ENCODE results near the gene CYBC1. TPM values are rescaled to one million over a fixed set of nuclear protein-coding genes. Genes with fewer than 3 reads are reported as not detected.

Gene CYBC1
- total RNA-seq, 1 donor from 2014 or later, result 253 TPM

GRCh38 chr17:82489851-82490511 is 39.4 kb upstream of the CYBC1 start:
- Mint-ChIP-seq H3K27ac (no peak overlapping the region), H3K36me3 (ENCODE audit: low read depth) (peaks cover 39% of the 10 kb centered on the region), H3K4me1 (ENCODE audit: low read depth) (peaks cover 29% of the 10 kb centered on the region), H3K27me3 (ENCODE audit: insufficient read depth) (no peaks in the 10 kb centered on the region), H3K9me3 (no peaks in the 10 kb centered on the region), H3K4me3 (no peak overlapping the region)
- intact Hi-C loops (cut with micrococcal nuclease), result no loop called here
- DNase-seq (ENCODE audit: low spot score), result no peak

- no peak for DNase-seq (ENCODE audit: low spot score)
- Mint-ChIP-seq H3K27me3 (ENCODE audit: insufficient read depth) (no peaks in the 10 kb centered on the region), H3K36me3 (ENCODE audit: low read depth) (peaks cover 44% of the 10 kb centered on the region), H3K4me1 (ENCODE audit: low read depth) (peaks cover 26% of the 10 kb centered on the region), H3K4me3 (no peak overlapping the region), H3K9me3 (no peaks in the 10 kb centered on the region), H3K27ac (no peak overlapping the region)
- intact Hi-C loops (cut with micrococcal nuclease), result no loop called here
These were observed 38.6 kb upstream of the CYBC1 start for GRCh38 chr17:82489117-82489516.

- no peaks in the 10 kb centered on the region for H3K27me3 Mint-ChIP-seq (ENCODE audit: insufficient read depth)
- peaks cover 48% of the 10 kb centered on the region for H3K36me3 Mint-ChIP-seq (ENCODE audit: low read depth)
- peaks cover 21% of the 10 kb centered on the region for H3K4me1 Mint-ChIP-seq (ENCODE audit: low read depth)
- DNase-seq (ENCODE audit: low spot score), result no peak
- no peaks in the 10 kb centered on the region for H3K9me3 Mint-ChIP-seq
- intact Hi-C loops (cut with micrococcal nuclease), result no loop called here
- no peak overlapping the region for H3K27ac Mint-ChIP-seq
- no peak overlapping the region for H3K4me3 Mint-ChIP-seq
These were observed 37.4 kb upstream of the CYBC1 start for GRCh38 chr17:82487910-82488309.

GRCh38 chr17:82486231-82487094 is 35.9 kb upstream of the CYBC1 start:
- Mint-ChIP-seq H3K4me3 (no peak overlapping the region), H3K27me3 (ENCODE audit: insufficient read depth) (no peaks in the 10 kb centered on the region), H3K9me3 (no peaks in the 10 kb centered on the region), H3K4me1 (ENCODE audit: low read depth) (peaks cover 21% of the 10 kb centered on the region), H3K36me3 (ENCODE audit: low read depth) (peaks cover 57% of the 10 kb centered on the region), H3K27ac (peak overlapping the region; percentile 18)
- intact Hi-C loops (cut with micrococcal nuclease), result no loop called here
- no peak for DNase-seq (ENCODE audit: low spot score)

- Mint-ChIP-seq H3K36me3 (ENCODE audit: low read depth) (peaks cover 57% of the 10 kb centered on the region), H3K4me1 (ENCODE audit: low read depth) (peaks cover 31% of the 10 kb centered on the region), H3K9me3 (no peaks in the 10 kb centered on the region), H3K4me3 (no peak overlapping the region), H3K27ac (no peak overlapping the region), H3K27me3 (ENCODE audit: insufficient read depth) (no peaks in the 10 kb centered on the region)
- DNase-seq (ENCODE audit: low spot score), result no peak
- intact Hi-C loops (cut with micrococcal nuclease), result no loop called here
These were observed 33.3 kb upstream of the CYBC1 start for GRCh38 chr17:82483836-82484235.

GRCh38 chr17:82483204-82483660 is 32.7 kb upstream of the CYBC1 start:
- H3K36me3 Mint-ChIP-seq (ENCODE audit: low read depth), result peaks cover 55% of the 10 kb centered on the region
- H3K27me3 Mint-ChIP-seq (ENCODE audit: insufficient read depth), result no peaks in the 10 kb centered on the region

GRCh38 chr17:82480318-82480717 is 29.8 kb upstream of the CYBC1 start:
- H3K4me3 Mint-ChIP-seq, result no peak overlapping the region
- no peak for DNase-seq (ENCODE audit: low spot score)
- H3K4me1 Mint-ChIP-seq (ENCODE audit: low read depth), result peaks cover 29% of the 10 kb centered on the region
- intact Hi-C loops (cut with micrococcal nuclease), result loop anchor here (2.0 kb wide), 1 partner anchor 70 kb away; no protein-coding TSS in a partner anchor
- no peaks in the 10 kb centered on the region for H3K9me3 Mint-ChIP-seq
- peaks cover 45% of the 10 kb centered on the region for H3K36me3 Mint-ChIP-seq (ENCODE audit: low read depth)
- no peak overlapping the region for H3K27ac Mint-ChIP-seq
- H3K27me3 Mint-ChIP-seq (ENCODE audit: insufficient read depth), result no peaks in the 10 kb centered on the region

More at GRCh38 chr17:82483204-82483660, 32.7 kb upstream of the CYBC1 start:
- DNase-seq (ENCODE audit: low spot score), result no peak
- no peak overlapping the region for H3K27ac Mint-ChIP-seq
- H3K4me3 Mint-ChIP-seq, result no peak overlapping the region
- intact Hi-C loops (cut with micrococcal nuclease), result no loop called here
- H3K9me3 Mint-ChIP-seq, result no peaks in the 10 kb centered on the region
- peaks cover 34% of the 10 kb centered on the region for H3K4me1 Mint-ChIP-seq (ENCODE audit: low read depth)

GRCh38 chr17:82479602-82480001 is 29.1 kb upstream of the CYBC1 start:
- Mint-ChIP-seq H3K4me1 (ENCODE audit: low read depth) (peaks cover 22% of the 10 kb centered on the region), H3K36me3 (ENCODE audit: low read depth) (peaks cover 42% of the 10 kb centered on the region), H3K27me3 (ENCODE audit: insufficient read depth) (no peaks in the 10 kb centered on the region), H3K27ac (no peak overlapping the region), H3K4me3 (no peak overlapping the region), H3K9me3 (no peaks in the 10 kb centered on the region)
- no peak for DNase-seq (ENCODE audit: low spot score)
- intact Hi-C loops (cut with micrococcal nuclease), result loop anchor here (2.0 kb wide), 1 partner anchor 71 kb away; no protein-coding TSS in a partner anchor

- DNase-seq (ENCODE audit: low spot score), result no peak
- H3K4me3 Mint-ChIP-seq, result no peak overlapping the region
- H3K36me3 Mint-ChIP-seq (ENCODE audit: low read depth), result peaks cover 40% of the 10 kb centered on the region
- H3K27ac Mint-ChIP-seq, result peak overlapping the region; percentile 62
- no peaks in the 10 kb centered on the region for H3K9me3 Mint-ChIP-seq
- intact Hi-C loops (cut with micrococcal nuclease), result no loop called here
- no peaks in the 10 kb centered on the region for H3K27me3 Mint-ChIP-seq (ENCODE audit: insufficient read depth)
- peaks cover 21% of the 10 kb centered on the region for H3K4me1 Mint-ChIP-seq (ENCODE audit: low read depth)
These were observed 27.4 kb upstream of the CYBC1 start for GRCh38 chr17:82477934-82478333.

GRCh38 chr17:82475458-82475857 is 24.9 kb upstream of the CYBC1 start:
- no peak for DNase-seq (ENCODE audit: low spot score)
- intact Hi-C loops (cut with micrococcal nuclease), result no loop called here
- Mint-ChIP-seq H3K9me3 (no peaks in the 10 kb centered on the region), H3K4me1 (ENCODE audit: low read depth) (peaks cover 21% of the 10 kb centered on the region), H3K27me3 (ENCODE audit: insufficient read depth) (no peaks in the 10 kb centered on the region), H3K36me3 (ENCODE audit: low read depth) (peaks cover 37% of the 10 kb centered on the region), H3K4me3 (no peak overlapping the region), H3K27ac (no peak overlapping the region)

GRCh38 chr17:82474223-82475010 is 23.9 kb upstream of the CYBC1 start:
- DNase-seq (ENCODE audit: low spot score), result no peak
- H3K4me3 Mint-ChIP-seq, result no peak overlapping the region
- peaks cover 38% of the 10 kb centered on the region for H3K36me3 Mint-ChIP-seq (ENCODE audit: low read depth)
- H3K27ac Mint-ChIP-seq, result no peak overlapping the region
- intact Hi-C loops (cut with micrococcal nuclease), result no loop called here
- no peaks in the 10 kb centered on the region for H3K27me3 Mint-ChIP-seq (ENCODE audit: insufficient read depth)
- H3K9me3 Mint-ChIP-seq, result no peaks in the 10 kb centered on the region
- H3K4me1 Mint-ChIP-seq (ENCODE audit: low read depth), result peaks cover 21% of the 10 kb centered on the region

- H3K36me3 Mint-ChIP-seq (ENCODE audit: low read depth), result peaks cover 43% of the 10 kb centered on the region
- no peak overlapping the region for H3K4me3 Mint-ChIP-seq
- intact Hi-C loops (cut with micrococcal nuclease), result no loop called here
- H3K27me3 Mint-ChIP-seq (ENCODE audit: insufficient read depth), result no peaks in the 10 kb centered on the region
- no peak for DNase-seq (ENCODE audit: low spot score)
- no peak overlapping the region for H3K27ac Mint-ChIP-seq
- peaks cover 31% of the 10 kb centered on the region for H3K4me1 Mint-ChIP-seq (ENCODE audit: low read depth)
- no peaks in the 10 kb centered on the region for H3K9me3 Mint-ChIP-seq
These were observed 19.5 kb upstream of the CYBC1 start for GRCh38 chr17:82470065-82470464.
